GM19438 (cell line): Measurements from ENCODE around the gene CMSS1.

Experiments used
- ATAC-seq: cut with Tn5 transposase; IDR thresholded peaks from one replicate; pipeline ENCODE4 v1.9.1; 2021; ENCODE audit warnings: low read depth; ENCODE audit not compliant: unreplicated experiment

The CMSS1 gene

GRCh38 chr3:99954914-99955644, 137.4 kb downstream of the CMSS1 start:
- ATAC-seq = no peak

DNA sequence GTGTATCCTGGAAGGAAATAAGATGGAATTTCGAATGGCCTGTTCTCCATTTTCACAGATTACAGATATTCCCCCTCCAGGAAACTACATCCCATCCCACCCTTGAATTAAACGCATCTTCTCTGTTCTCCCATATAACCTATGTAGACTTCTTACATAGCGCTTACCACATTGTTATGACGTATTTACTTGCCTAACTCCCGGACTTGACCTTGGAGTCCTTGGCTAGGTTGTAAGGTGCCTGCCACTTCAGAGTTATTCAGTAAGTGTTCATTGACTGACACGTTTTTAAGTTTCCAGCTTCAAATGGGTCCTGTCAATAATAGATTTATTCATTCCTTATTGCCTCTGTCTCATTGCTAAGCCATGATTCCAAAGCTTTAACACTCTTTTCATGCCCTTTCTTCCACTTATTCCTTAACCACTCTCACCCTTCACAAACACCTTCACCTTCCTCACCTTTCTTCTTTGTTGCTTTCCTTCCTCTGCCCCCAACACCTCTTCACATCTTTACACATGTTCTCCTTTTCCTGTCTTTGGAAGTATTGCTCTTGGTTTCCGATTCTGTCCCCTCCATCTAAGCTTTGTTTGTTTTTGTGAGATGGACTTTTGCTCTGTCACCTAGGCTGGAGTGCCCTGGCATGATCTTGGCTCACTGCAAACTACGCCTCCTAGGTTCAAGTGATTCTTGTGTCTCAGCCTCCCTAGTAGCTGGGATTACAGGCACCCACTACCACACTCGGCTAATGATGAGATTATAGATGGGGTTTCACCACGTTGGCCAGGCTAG, 138.3 kb downstream of the CMSS1 start:
- no peak for ATAC-seq

DNA sequence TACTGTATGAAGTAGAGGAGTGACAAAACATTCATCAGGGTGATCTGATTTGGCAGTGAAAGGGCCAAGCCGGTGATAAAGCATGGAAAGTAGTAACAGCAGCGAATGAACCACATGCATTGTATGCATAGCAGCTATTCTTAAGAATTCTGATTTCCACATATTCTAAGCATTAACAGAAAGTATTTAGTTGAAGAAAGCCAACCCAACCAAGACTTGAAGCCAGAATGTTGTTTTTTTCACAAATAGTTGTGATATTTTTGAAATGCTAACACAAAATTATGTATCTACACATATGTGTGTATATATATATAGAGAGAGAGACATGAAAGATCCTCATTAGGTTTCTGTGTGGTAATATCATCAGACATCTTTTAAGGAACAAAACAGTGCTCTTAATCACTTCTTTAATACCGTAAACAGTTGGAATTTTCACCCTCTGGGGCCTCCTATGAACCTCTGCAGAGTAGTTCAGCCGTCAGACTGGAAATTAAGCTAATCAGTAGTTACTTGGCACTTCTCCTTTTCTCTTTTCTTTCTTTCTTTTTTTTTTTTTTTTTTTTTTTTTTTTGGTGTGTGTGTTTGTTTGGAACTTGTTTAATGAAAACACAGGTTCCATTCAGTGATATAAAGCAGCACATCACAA, 139.6 kb downstream of the CMSS1 start:
- no peak for ATAC-seq

DNA sequence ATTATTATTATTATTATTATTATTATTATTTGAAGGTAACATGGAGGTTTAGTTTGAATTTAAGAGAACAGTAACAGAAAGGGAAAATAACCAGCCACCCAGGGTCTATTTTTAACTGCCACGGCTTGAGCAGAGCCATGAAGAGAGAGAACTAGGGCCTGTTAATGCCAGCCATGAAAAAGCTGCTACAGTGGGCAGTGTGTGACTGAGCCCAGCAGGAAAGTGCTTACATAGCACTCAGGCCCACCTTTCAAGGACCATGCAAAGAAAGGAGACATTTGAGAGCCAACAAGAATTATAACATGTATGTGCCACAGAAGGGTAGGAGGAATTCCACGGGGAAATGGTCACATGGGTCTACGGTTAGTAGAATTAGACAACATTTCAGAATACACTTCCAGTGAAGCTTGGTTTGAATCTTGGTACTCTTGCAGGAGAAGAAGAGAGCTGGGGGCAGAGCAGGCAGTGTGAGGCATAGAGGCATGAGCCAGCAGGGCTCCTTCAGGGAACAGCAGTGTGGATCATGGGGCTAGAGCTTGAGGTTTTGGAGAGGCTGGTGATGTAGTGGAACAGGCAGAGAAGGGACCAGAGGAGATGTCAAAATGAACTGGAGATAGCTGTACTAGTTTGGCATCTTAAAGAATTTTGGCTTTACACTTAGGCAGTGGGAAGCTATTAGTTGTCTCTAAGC, 140.7 kb downstream of the CMSS1 start:
- no peak for ATAC-seq

DNA sequence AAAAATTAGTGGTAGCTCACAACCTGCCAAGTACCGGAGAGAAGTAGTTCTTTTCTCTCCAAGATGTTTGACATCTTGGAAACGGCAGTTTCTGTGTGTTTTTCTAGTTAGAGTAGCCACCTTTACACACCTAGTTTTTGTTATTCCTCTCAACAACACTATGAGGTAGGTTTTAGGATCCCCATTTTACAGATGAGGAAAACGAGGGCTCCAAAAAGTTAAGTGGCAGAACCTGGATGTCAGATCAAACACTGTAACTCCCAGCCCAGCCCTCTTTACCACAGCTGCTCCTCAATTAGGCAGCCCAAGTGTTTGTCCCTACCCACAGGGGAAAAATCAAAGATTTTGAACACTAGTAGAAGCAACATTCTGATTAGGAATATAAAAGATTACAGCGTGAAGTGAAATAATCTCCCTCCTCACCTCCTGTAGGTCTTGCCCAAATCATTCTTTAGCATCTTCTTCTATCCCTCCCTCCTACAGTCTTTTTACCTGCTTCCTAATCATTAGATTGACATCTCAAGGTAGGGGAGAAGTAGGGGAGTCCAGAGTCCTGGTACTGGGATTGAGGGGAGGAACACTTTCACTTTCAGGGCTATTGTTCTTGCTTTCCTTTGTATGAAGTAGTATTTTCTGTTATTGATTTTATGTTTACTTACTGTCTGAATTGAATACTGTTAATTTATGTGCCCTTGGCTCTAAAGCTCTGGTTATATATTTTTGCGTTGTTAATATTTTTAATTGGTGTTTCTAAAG, 142.6 kb downstream of the CMSS1 start:
- ATAC-seq = no peak

DNA sequence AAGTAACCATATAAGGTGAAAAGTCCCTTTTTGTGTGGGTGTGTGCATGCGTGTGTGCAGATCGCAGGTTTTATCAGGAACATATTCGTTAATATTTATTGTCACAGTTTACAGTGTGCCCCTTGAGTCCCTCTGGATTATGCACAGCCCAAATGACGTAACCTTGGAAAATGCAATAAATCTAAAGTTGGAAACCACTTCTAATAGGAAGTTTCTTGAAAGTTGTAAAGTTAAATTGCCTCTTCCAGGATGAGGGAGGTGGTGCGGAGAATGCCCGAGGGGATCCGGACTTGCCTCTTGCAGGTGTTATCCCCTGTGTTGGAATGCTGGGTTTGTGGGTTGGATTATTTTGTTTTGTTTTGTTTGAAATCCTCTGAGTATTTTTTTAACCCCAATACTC, 143.3 kb downstream of the CMSS1 start:
- no peak for ATAC-seq

DNA sequence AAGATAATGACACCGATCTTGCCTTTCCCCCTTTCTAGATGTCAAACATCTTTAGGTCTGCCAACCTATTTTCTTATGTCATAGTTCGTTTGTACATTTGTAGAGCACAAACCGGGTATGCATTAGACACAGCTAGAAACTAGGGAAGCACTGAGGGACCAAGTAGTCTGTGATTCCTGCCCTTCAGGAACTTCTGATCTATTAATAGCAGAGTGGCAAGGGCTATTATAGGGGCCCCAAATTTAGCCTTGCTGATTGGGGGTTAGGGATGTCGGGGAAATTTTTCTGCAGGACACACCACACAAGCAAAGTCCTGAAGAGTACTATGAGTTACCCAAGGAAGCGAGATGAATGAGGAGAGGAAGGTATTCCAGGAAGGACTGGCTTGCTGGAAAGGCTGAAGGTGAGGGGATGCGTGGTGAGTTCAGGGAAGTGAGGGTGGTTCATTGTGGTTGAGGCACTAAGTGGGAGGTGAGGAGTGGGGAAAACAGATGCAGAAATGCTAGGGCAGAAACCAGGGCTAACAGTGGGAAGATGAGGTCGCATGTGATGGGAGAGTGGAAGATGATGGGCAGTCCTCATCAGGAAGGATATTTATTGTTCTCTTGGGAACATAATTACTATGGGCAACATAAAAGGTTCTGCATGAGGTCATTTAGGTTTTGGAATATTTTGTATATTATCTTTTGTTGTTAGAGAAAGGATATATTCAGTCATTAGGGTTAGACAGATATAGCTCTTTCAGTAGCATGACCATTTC, 144.3 kb downstream of the CMSS1 start:
- ATAC-seq = no peak

DNA sequence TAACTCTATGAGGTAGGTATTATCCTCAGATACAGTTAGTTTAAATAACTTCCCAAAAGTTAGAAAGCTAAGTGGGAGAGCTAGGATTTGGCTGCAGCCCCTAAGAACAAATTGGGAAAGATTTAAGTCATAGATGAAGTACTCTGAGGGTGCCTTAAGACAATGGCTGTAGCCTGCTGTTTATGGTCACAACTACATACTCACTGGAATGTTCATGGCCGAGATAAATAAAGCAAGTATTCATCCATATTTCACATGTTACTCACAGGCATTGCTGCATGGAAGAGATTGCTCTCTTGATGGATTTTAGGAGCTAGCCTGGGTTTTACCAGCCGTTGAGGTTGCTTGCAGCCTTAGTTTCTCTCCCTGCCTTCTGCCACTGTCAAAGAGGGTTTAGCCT, 145.0 kb downstream of the CMSS1 start:
- no peak for ATAC-seq

DNA sequence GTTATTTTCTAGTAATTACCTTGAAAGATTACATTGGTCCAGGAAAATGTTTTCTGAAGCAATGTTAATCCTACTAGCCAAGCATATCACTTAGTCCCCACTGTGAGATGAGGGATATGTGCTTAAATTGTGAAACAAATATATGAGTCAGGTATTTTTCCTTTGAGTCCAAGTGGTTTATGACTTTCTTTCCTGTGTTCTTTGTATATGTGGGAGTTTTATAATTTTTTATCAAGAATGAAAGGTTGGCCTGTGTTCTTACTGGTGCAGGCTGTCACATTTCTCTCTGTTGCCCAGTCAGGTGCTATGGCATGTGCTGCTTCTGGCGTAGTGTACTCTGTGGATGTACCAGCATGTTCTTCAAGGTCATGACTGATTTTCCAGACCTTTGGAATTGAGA, 147.4 kb downstream of the CMSS1 start:
- no peak for ATAC-seq

DNA sequence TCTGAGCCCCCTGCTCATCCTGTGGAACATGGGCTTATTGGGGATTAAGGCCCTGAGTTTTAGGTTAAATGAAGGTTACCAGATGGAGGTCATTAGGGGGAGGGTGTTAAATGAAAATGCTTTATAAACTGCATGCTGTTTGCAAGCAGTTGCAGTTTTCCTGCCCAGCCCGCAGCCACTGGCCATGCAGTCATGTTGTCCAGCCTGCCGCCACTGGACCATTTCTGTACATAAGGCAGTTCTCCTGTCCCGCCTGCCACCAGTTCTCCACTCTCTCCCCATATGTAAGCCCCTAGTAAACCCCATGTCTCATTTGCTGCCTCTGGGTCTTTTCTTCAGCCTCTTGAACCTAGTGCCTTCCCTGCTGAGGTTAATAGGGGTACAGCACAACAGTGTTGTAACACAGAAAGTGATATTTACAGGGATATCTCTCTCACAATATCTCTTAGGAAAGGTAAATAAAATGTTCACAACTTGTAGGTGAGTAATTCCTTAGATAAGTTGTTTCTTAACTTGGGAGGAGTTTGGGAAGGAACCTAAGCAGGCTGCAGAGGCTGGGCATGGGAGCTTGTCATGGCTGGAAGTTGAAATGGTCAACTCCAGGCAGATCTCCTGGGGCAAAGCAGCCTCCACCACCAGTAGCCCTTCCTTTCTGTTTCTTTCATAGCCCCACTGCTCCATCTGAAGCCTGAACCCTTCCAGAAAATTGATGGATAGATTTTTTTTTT, 148.2 kb downstream of the CMSS1 start:
- no peak for ATAC-seq

DNA sequence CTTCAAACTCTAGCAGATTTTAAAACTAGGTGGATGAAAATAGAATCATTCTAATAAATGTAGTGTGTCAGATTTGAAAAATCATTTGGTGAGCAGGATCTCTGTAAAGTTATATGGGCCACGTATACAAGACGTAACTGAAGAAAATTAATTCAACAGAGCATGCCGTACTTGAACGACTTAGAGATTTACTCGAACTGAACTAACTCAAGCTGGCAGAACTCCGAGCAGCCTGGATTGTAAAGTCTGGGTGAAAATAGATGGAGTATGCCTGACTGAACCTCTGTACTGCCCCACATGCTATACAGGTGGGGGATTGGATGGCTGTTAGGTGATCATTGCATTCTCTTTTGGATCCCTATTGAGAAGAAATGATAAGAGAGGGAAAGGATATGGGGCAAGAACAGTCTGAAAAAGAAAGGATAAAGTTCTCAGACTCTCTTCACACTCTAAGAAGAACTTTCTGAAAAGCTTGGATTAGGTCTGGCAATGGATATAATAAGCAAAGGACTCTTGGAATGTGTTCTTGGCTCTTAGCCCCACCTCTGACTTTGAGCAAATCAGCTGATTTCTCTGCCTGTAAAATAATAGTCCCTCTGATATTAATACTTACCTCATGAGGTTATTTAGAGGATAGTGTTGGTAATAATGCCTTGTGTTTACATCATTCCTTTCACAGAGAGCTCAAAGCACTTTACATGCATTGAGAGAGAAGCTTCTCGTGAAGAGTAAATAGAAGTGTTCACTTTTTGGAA, 149.2 kb downstream of the CMSS1 start:
- ATAC-seq = no peak

GRCh38 chr3:99967796-99968195, 150.1 kb downstream of the CMSS1 start:
- no peak for ATAC-seq

DNA sequence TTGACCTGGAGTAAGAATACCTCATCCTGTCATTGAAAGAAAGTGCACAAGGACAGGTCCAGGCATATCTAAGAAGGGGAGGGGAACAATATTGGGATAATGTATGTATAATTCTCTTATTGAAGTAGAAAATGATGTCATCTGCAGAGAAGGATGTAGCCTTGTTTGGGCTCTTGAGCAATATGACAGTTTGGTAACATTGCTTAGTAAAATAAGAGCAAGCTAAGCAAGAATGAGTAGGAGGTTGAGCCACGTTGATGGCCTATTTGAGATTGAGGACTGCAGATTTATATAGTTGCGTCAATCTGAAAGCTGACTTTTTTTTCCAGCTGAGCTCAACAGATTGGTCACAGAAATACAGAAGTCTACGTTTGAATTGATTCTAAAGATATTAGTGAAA, 151.5 kb downstream of the CMSS1 start:
- no peak for ATAC-seq

- peak; percentile 90 for ATAC-seq
Observed at GRCh38 chr3:99970198-99970597, 152.5 kb downstream of the CMSS1 start.

DNA sequence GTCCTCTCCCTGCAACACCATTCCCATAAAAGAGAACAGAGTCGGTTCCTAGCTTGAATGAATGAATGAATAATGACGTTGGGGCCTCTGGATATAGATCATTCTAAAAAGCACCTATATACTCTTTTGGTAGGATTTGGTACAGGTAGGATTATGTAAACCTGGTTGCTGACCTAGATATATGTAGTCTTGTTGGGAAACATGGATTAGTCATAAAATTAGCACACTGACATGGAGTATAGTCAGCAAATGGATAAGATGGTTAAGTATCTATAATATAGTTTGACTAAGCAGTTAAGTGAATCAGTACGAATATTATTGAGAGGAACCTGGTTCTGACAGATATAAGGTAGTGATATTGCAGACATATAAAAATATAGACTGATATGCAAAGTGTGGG, 154.1 kb downstream of the CMSS1 start:
- no peak for ATAC-seq

DNA sequence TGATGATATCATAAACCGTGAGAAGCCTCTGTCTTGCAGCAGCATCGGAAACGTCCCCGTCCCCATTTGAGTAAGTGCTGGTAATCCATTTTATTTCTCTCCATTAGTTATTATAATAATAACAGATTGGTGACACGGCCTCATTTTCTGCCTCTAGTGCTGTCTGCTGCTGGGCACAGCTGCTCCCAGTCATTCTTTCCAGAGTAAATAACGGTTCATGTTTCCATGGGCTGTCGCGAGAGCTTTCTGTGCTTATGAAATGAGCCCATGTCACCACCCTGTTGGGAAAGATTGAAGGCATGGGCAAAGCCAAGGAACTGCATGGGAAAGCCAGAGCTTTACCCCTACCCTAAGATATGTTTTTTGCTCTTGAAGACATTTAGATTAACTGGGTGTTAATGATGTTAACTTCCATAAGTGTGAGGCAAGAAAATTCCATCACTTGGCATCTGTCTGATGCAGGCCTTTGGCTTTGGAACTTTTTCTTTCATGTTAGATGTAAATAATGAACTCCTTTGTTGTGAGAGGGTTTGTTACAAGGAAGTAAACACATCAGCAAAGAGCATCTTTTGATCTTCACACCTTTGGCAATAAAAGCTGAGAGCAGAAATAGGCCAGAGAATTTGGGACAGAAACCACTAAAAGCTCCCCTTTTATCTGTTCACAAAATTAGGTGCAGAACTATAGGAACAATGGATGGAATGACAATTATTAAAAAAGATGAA, 154.9 kb downstream of the CMSS1 start:
- ATAC-seq = no peak

DNA sequence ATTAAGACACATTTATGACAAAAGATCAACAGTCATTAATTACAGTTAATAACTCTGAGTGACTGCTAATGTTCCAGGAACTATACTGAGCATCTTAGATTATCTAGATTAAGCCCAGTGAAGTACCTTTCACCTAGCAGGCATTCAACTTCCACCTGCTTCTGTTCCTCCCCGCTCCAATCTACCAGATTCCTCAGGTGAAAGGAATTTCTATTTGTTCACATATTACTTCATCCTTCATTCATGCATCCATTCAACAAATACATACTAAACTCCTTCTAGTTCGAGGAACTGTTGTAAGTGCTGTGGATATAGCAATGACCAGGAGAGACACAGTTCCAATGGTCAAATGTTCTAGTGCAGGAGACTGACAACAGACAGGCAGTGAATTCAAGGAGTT, 157.3 kb downstream of the CMSS1 start:
- no peak for ATAC-seq

GRCh38 chr3:99976584-99976983, 158.9 kb downstream of the CMSS1 start:
- ATAC-seq = no peak
